Metanephros (tissue), 1 donor: ENCODE results near the gene ALG14. TPM values are rescaled to one million over a fixed set of nuclear protein-coding genes. Genes with fewer than 3 reads are reported as not detected.

Source experiments
- total RNA-seq: library from RNA; depleted of rRNA; stranded (reverse); fragments of >200 nt; gene quantifications from one replicate; pipeline ENCODE4 v1.2.3, GENCODE V29; 2014

ALG14 gene
- 4.3 TPM for total RNA-seq

DNA sequence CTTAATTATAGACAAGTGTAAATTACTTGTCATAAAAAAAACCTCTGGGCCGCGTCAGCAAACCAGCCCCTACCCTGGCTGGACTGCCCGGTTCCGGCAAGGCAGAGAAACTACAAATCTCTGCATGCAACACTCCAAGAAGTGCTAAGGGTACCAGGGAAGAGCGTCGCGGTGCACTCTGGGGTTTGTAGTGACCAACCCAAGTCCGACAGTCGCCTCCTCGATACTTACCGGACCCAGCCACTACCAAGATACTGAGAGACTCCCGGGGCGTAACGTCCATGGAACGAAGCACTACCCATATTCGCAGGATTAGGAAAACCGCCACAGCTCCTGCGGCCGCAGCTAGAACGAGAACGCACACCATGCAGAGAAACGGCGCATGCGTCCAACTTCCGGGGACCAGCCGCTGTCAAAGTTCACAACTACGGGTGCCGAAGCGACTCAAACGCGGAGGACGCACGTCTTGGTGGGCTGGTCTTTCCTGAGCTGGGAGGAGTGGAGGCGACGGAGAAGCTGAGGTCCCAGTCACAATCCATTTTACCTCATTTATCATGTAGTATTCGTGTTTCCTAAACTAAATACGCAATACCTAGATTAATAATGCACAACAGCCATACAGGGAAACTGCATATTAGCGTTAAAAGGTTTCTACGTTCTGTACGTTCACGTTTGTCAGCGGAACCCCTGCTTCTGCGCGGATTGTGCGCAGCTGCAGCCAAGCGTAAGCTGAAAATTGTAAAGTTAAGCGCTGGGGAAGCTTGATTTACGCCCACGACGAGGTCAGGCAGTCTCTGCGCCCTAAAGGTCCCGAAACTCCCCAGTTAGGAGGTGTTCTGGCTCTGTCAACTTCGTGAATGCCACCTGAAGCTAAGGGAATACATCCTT, at the start of gene ALG14:
Gene ALG14, minus strand, starts transcription at position 420 of the 888 bp plus-strand sequence. Its CDS starts 53 bp downstream, at position 367.

GRCh38 chr1:95117207-95118066, 44.7 kb upstream of the ALG14 start, which contains the start of gene TLCD4:
Gene TLCD4, plus strand, starts transcription at chr1:95117355. Its CDS starts 26,547 bp downstream, at chr1:95143902.

DNA sequence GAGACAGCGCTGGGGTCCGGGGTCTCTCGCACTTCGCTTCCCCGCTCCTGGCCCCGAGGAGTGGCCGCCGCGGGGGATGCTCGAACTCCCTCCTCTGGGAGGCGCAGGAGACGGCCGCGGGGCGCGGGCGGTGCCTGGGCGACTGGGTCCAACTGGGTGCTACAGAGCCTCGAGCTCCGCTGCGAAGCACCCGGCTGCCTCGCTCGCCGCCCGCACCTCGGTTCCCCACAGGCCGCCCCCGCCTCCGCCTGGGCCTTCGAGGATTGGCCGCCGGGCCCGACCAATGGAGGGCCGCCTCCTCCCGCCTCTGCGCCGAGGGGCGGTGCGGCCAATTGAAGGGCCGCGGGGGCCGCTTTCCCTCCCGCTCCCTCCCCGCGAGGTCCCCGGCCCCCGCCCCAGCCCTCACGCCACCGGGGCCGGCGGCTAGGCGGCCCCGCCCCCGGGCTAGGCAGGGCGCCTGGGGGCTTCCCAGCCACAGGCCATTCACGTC, 145.8 kb downstream of the ALG14 start, which contains the start of gene CNN3:
Gene CNN3, minus strand, starts transcription at position 196 of the 490 bp plus-strand sequence. CDS start 216 bp downstream, outside the sequence.

Other genes starting within 250 kb of the ALG14 start
- 249 TPM for gene CNN3, start 145.8 kb downstream of the ALG14 start, total RNA-seq
- 10.0 TPM for gene TLCD4, start 44.4 kb upstream of the ALG14 start, total RNA-seq
- 21.7 TPM for gene RWDD3, start 161.3 kb upstream of the ALG14 start, total RNA-seq